ENCODE measurements around the gene PTK6. TPM values are rescaled to one million over a fixed set of nuclear protein-coding genes. Genes with fewer than 3 reads are reported as not detected.

PTK6 gene
- total RNA-seq, 1 donor from 2014 or later: 3.8 TPM

DNA sequence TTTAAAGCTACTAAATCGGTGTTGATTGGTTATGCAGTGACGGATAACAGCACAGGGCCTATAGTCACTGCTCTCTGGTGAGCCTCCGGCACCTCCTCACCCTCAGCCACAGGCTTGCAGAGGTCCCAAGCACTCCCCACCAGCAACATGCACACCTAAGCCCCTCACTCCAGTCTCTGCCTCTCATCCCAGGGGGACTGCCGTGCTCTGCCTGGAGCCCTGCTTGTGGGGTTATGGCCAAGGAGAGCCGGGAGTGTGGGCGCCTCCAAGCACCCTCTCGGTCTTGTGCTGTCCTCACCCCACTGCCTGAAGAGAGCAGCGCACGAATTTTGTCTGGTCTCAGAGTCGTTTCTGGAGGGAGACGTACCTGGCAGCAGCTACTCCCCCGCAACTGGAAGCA is 31.5 kb downstream of the PTK6 start:
- no peak for DNase-seq

DNA sequence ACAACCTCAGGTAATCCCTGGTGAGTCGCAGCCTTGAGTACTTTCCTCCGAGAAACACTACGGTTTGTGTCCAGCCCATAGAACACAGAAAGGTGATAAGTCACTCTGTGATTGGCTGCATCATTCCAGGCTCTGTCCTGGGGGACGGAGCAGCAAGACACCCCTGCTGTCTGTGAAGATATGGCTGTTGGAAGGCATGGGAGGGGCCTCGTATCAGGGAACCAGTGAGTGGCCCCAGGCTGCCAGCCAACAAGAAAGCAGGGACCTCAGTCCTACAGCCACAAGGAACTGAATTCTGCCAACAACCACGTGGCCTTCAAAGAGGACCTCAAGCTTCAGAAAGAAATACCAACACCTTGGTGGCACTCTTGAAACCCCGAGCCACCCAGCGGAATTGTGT is 31.9 kb downstream of the PTK6 start:
- DNase-seq: no peak

- DNase-seq: no peak
Measured at GRCh38 chr20:63504642-63505041, 32.5 kb downstream of the PTK6 start.

DNA sequence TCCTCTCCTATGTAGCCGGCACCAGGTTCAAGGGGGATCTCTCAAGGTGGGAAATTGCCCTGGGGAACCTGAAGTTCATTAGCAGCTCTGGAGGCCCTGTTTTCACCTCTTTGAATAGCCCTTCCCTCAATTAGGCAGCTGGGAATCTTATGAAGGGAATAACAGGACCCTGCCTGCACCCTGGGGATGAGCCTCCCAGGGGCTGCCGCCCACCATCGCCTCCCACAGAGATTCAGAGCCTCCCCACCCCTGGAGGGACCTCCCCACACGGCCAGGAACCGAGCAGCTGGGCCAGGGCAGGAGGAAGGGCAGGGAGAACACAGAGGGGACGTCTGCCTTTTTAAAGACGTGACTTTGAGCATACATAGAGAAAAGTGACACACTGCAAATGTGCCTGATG is 33.7 kb downstream of the PTK6 start:
- no peak for DNase-seq

DNA sequence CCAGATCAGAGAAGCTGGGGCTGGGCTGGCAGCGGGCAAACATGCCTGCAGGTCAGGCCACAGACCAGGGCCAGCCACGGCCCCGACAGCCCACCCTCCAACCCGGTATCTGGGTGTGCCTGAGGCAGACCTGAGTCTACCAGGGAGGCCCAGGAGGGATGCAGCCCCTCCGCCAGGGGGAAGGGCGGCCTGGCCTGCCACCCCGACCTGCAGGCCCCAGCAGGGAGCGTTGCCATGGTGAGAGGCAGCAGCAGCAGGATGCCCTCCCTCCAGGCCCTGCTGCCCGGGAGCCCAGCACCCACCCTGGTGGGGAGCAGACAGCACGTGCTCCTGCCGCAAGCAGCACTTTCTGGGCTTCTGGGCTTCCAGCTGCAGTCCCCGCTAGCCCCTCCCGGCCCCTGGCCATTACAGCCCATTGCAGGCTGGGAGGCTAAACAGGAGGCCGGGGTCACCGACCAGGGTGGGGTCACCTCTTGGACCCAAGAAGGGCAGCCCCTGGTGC is 34.5 kb downstream of the PTK6 start:
- DNase-seq: no peak

GRCh38 chr20:63501818-63502670 is 35.1 kb downstream of the PTK6 start:
- no peak for DNase-seq

DNA sequence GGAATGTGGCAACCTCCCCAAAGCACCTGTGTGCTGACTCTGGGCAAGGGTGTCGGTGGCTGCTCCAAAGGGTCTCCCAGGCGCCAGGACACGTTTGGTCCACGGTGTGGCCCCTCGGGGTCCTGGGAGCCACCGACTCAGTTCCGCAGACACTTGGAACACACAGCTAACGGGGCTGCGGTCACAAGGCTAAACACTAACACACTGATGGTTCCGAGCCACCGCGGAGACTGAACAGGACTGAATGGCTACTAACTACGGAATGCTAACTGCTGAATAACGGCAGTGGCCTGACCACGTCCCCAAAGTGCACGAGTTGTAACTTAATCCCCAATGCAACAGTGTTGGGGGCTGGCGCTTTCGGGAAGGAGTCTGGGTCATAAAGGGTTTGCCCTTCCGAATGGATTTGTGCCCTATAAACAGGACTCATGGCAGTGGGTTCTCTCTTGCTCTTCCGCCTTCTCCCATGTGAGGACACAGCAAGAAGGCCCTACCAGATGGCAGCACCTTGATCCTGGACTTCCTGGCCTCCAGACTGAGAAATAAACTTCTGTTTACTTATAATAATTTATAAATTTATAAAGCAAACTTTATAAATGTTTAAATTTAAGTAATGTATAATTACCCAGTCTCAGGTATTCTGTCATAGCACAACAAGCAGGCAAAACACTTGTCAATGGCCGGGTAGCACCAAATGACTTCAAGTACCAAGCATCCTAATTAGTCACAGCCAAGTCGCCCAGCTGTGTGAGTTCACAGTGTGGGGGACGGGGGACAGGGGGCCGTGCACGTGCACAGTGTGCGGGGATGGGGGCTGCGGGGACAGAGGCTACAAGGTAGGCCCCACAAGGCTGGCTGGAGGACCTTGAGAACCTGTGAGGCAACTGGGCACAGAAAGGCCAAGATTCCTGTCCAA is 36.0 kb downstream of the PTK6 start:
- no peak for DNase-seq

GRCh38 chr20:63500151-63500901 is 36.9 kb downstream of the PTK6 start:
- no peak for DNase-seq

- DNase-seq: no peak
Measured at GRCh38 chr20:63499338-63499969, 37.7 kb downstream of the PTK6 start.

DNA sequence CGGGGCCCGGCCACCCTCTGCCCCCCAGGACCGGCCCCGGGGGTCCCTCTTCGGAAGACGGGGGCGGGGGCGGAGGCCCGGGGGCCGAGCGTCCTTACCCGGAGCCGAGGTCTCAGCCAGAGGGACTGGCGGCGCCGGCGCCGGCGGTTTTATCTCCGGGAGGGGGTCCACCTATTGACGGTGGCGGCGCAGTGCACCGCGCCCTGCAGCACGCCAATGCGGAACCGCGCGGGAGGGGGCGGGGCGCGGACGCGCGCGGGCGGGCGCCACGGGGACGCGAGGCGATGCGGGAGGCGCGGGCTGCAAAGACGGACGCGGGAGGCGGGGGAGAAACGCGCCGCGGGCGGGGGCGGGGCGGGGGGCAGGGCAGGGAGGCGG is 38.2 kb downstream of the PTK6 start, which contains the start of gene EEF1A2:
Gene EEF1A2, minus strand, starts transcription at position 124 of the 378 bp plus-strand sequence. CDS start 1,320 bp downstream, outside the sequence.
- no peak for DNase-seq

- DNase-seq: no peak
Measured at GRCh38 chr20:63497946-63498935, 38.9 kb downstream of the PTK6 start.

DNA sequence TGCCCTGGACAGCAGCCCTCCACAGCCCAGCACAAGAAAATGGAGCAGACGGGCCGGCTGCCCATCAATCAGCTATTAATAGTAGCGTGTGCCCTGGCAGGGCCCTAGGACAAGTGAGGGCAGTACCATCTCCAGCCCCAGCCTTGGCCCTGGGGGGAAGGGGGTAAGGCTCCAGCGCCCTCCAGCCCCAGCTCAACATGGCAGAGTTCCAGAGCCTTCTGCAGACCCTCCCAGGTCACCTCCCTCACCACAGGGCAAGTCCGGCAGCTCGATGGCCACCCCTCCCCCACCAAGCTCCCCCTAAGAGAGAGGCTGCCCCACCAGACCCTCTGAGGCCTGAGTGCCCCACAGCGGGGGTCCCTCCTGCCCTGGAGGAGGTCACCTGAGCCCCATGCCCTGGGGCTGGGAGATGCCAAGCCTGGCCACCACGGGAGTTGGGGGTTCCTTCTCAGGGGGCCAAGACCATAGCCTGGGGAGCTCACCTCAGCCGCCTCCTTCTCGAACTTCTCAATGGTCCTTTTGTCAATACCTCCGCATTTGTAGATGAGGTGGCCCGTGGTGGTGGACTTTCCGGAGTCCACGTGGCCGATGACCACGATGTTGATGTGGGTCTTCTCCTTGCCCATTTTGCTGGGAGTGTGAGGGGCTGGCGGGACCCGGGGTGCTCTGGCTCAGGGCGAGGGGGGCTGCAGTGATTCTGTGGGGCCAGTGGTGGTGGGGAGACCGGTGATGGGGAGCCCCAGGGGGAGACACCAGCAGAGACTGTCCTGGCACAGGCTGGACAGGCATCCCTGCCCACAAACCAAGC is 39.8 kb downstream of the PTK6 start:
- DNase-seq: no peak

DNA sequence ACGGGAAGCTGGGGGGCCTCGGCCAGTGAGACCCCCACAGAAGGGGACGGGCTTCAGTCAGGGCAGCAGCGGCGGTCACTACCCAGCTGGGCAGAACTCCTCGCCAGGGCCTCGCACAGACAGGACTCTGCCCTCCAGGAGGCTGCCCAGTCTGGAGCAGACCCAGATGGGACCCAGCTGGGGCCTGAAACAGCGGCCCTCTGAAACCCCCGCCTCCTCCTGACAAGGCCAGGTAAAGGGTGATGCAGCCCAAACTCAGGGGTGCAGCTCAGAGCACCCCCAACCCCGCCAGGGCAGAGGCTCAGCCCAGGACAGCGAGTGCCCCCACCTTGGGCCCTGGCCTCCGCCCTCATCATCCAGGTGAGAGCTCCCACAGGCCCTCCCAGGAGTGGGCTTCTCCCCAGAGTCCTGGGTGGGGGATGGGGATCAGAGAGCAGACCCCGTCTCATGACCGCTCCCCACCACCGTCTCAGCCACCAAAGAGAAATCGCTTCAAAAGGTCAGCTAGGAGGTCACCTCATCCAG is 40.5 kb downstream of the PTK6 start:
- no peak for DNase-seq

- DNase-seq: peak; percentile 5
Measured at GRCh38 chr20:63495741-63496595, 41.2 kb downstream of the PTK6 start.

DNA sequence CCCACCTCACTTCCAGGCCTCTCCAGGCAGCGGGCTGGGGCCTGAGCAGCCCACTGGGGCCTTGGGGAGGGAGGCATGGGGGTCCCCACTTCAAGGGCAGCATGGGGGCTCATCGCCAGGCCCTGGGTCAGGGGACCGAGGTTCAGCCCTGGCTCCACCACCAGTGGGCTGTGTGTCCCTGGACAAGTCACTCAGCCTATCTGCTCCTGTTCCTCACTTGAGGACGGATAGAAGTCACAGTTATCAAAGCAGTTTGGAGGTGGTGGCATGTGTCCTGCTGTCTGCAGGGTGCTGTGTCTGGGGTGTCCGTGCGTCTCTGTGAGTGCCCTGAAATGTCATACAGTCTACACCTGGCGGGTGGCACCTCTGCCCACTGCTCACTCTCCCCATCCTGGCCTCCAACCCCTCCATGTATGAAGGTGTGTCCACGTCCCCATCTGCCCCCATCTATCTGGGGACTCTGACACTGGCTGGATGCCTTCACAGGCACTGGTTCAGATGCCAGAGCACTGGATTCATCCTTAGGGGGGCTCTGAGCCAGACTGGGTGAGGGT is 41.9 kb downstream of the PTK6 start:
- DNase-seq: no peak

DNA sequence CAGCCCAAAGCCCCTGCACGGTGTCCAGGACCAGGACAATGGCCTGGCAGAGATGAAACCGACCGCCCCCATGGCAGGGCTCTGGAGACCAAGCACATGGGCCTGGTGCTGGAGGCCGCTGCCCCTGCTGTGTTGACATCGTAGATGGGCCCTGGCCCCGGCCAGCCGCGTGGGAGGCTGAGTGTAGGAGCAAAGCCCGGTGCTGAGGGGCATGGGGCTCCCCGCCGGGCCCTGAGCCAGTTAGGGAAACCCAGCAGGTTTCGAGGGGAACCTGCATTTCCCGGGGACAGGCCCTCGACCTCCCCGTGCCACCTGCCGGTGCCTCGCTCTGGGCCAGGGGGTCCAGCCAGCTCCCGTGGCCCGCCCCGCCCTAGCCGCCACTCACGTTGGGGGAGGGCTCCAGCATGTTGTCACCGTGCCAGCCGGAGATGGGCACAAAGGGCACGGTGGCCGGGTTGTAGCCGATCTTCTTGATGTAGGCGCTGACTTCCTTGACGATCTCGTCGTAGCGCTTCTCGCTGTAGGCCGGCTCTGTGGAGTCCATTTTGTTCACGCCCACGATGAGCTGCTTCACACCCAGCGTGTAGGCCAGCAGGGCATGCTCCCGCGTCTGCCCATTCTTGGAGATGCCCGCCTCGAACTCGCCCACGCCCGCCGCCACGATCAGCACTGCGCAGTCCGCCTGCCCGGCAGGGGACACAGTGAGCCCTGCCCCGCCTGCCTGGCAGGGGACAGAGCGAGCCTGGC is 42.6 kb downstream of the PTK6 start:
- no peak for DNase-seq

DNA sequence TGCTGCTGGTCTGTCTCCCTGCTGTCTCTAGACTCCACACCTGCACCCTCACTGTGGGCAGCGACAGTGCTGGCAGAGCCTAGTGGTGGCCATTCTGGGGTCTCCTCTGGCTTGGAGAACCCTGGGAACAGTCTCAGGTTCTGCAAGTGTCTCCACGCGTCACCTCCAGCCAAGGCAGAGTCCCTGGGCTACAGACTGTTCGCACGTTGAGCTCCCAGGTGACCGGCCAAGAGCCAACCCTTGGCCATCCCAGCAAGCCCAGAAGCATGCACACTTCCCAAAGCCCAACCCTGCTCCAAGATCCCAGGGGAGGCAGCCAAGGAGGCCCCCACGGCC is 43.1 kb downstream of the PTK6 start:
- no peak for DNase-seq
